Activated T-cell treated with anti-CD3 and anti-CD28 coated beads, Interleukin-2, amount 50 U/mL, for 4 hours (primary cell): ENCODE results near the gene P2RX6. TPM values are rescaled to one million over a fixed set of nuclear protein-coding genes. Genes with fewer than 3 reads are reported as not detected.

ENCODE experiments used
- ATAC-seq, 2 donors: fragments of 200-7000 bp; cut with Tn5 transposase; one replicate each; pipeline ENCODE4 v1.10.0; 2021
- DNase-seq: peaks from one replicate; pipeline ENCODE4 v3.0.0-alpha.2; 2020
- H3K27me3 Mint-ChIP-seq: one replicate; pipeline ENCODE4 v1.8.0; 2021; ENCODE audit warnings: low read depth, mixed read lengths
- H3K36me3 Mint-ChIP-seq: one replicate; pipeline ENCODE4 v1.8.0; 2022; ENCODE audit warnings: mixed read lengths; ENCODE audit not compliant: insufficient read depth
- H3K4me1 Mint-ChIP-seq: one replicate; pipeline ENCODE4 v1.8.0; 2021; ENCODE audit warnings: low read depth, mixed read lengths
- H3K4me3 Mint-ChIP-seq: one replicate; pipeline ENCODE4 v1.8.0; 2021; ENCODE audit warnings: mild to moderate bottlenecking, moderate library complexity, mixed read lengths
- H3K9me3 Mint-ChIP-seq: one replicate; pipeline ENCODE4 v1.8.0; 2021; ENCODE audit warnings: mixed read lengths
- total RNA-seq, 3 donors: library from RNA; stranded (reverse); gene quantifications; one replicate each; pipeline ENCODE4 v1.2.1, GENCODE V29; 2021

Gene P2RX6
- total RNA-seq, 3 donors from 2014 or later, result 0.13 TPM; not detected in 2

- ATAC-seq (no peak), DNase-seq (no peak)
- H3K27me3 Mint-ChIP-seq, result peaks cover 6% of the 10 kb centered on the region
- no peak overlapping the region for H3K4me3 Mint-ChIP-seq
- H3K4me1 Mint-ChIP-seq, result peaks cover 24% of the 10 kb centered on the region
- no peaks in the 10 kb centered on the region for H3K36me3 Mint-ChIP-seq
- peaks cover 3% of the 10 kb centered on the region for H3K9me3 Mint-ChIP-seq
These were observed 38.6 kb upstream of the P2RX6 start for GRCh38 chr22:20976291-20976877.

- Mint-ChIP-seq H3K9me3 (peaks cover 3% of the 10 kb centered on the region), H3K27me3 (peaks cover 6% of the 10 kb centered on the region), H3K36me3 (no peaks in the 10 kb centered on the region), H3K4me1 (peaks cover 25% of the 10 kb centered on the region), H3K4me3 (no peak overlapping the region)
- DNase-seq (no peak), ATAC-seq (no peak)
These were observed 37.9 kb upstream of the P2RX6 start for GRCh38 chr22:20977019-20977418.

GRCh38 chr22:20977516-20978170 lies 37.3 kb upstream of the P2RX6 start:
- H3K4me1 Mint-ChIP-seq, result peaks cover 27% of the 10 kb centered on the region
- H3K4me3 Mint-ChIP-seq, result no peak overlapping the region
- DNase-seq (no peak), ATAC-seq (no peak)
- H3K36me3 Mint-ChIP-seq, result no peaks in the 10 kb centered on the region
- peaks cover 3% of the 10 kb centered on the region for H3K9me3 Mint-ChIP-seq
- H3K27me3 Mint-ChIP-seq, result peaks cover 6% of the 10 kb centered on the region

- no peak for ATAC-seq
- DNase-seq, result no peak
- peaks cover 3% of the 10 kb centered on the region for H3K9me3 Mint-ChIP-seq
These were observed 36.5 kb upstream of the P2RX6 start for GRCh38 chr22:20978419-20978818.

GRCh38 chr22:20979243-20979809 lies 35.6 kb upstream of the P2RX6 start:
- ATAC-seq, result peak; percentile 67 to 68
- H3K27me3 Mint-ChIP-seq, result peaks cover 6% of the 10 kb centered on the region
- peaks cover 38% of the 10 kb centered on the region for H3K4me1 Mint-ChIP-seq
- H3K4me3 Mint-ChIP-seq, result peak overlapping the region; percentile 75
- peaks cover 5% of the 10 kb centered on the region for H3K36me3 Mint-ChIP-seq
- H3K9me3 Mint-ChIP-seq, result peaks cover 3% of the 10 kb centered on the region
- DNase-seq, result peak; percentile 60

More at GRCh38 chr22:20978419-20978818, 36.5 kb upstream of the P2RX6 start:
- H3K4me3 Mint-ChIP-seq, result no peak overlapping the region
- peaks cover 32% of the 10 kb centered on the region for H3K4me1 Mint-ChIP-seq
- H3K27me3 Mint-ChIP-seq, result peaks cover 6% of the 10 kb centered on the region
- no peaks in the 10 kb centered on the region for H3K36me3 Mint-ChIP-seq

GRCh38 chr22:20979940-20980453 lies 35.0 kb upstream of the P2RX6 start:
- Mint-ChIP-seq H3K4me3 (peak overlapping the region; percentile 97), H3K27me3 (peaks cover 6% of the 10 kb centered on the region), H3K9me3 (peaks cover 3% of the 10 kb centered on the region), H3K36me3 (peaks cover 5% of the 10 kb centered on the region), H3K4me1 (peaks cover 38% of the 10 kb centered on the region)
- ATAC-seq (no peak), DNase-seq (no peak)

GRCh38 chr22:20980523-20980922 lies 34.4 kb upstream of the P2RX6 start:
- Mint-ChIP-seq H3K4me1 (peaks cover 38% of the 10 kb centered on the region), H3K9me3 (peaks cover 3% of the 10 kb centered on the region), H3K4me3 (peak overlapping the region; percentile 97), H3K27me3 (peaks cover 6% of the 10 kb centered on the region), H3K36me3 (peaks cover 5% of the 10 kb centered on the region)
- no peak for DNase-seq
- ATAC-seq, result no peak

- H3K27me3 Mint-ChIP-seq, result peaks cover 4% of the 10 kb centered on the region
- H3K9me3 Mint-ChIP-seq, result peaks cover 3% of the 10 kb centered on the region
- peaks cover 38% of the 10 kb centered on the region for H3K4me1 Mint-ChIP-seq
- ATAC-seq, result no peak
- no peak for DNase-seq
- H3K36me3 Mint-ChIP-seq, result peaks cover 5% of the 10 kb centered on the region
- H3K4me3 Mint-ChIP-seq, result peak overlapping the region; percentile 97
These were observed 33.8 kb upstream of the P2RX6 start for GRCh38 chr22:20980938-20981722.

- peaks cover 38% of the 10 kb centered on the region for H3K4me1 Mint-ChIP-seq
- H3K4me3 Mint-ChIP-seq, result peak within 1 kb of the TSS; percentile 97
- peak; percentile 88 to 90 for ATAC-seq
- H3K27me3 Mint-ChIP-seq, result peaks cover 3% of the 10 kb centered on the region
- peaks cover 10% of the 10 kb centered on the region for H3K36me3 Mint-ChIP-seq
- peak; percentile 56 for DNase-seq
- H3K9me3 Mint-ChIP-seq, result peaks cover 3% of the 10 kb centered on the region
These were observed 33.0 kb upstream of the P2RX6 start, which contains the start of gene LZTR1 for GRCh38 chr22:20981787-20982562. Gene LZTR1 (plus strand): TSS chr22:20982297. CDS start chr22:20982372, 75 bp downstream.

- Mint-ChIP-seq H3K4me3 (peak overlapping the region; percentile 97), H3K36me3 (peaks cover 10% of the 10 kb centered on the region), H3K4me1 (peaks cover 38% of the 10 kb centered on the region), H3K27me3 (peaks cover 3% of the 10 kb centered on the region), H3K9me3 (peaks cover 3% of the 10 kb centered on the region)
- ATAC-seq (peak; percentile 2 to 4), DNase-seq (no peak)
These were observed 32.4 kb upstream of the P2RX6 start for GRCh38 chr22:20982563-20982882.

- ATAC-seq, result no peak
- Mint-ChIP-seq H3K4me1 (peaks cover 38% of the 10 kb centered on the region), H3K27me3 (peaks cover 3% of the 10 kb centered on the region), H3K36me3 (peaks cover 10% of the 10 kb centered on the region), H3K9me3 (peaks cover 3% of the 10 kb centered on the region), H3K4me3 (peak overlapping the region; percentile 97)
- DNase-seq, result no peak
These were observed 31.7 kb upstream of the P2RX6 start for GRCh38 chr22:20983081-20983771.

- ATAC-seq (no peak), DNase-seq (no peak)
- no peaks in the 10 kb centered on the region for H3K9me3 Mint-ChIP-seq
- H3K4me3 Mint-ChIP-seq, result no peak overlapping the region
- peaks cover 10% of the 10 kb centered on the region for H3K36me3 Mint-ChIP-seq
- peaks cover 25% of the 10 kb centered on the region for H3K4me1 Mint-ChIP-seq
- no peaks in the 10 kb centered on the region for H3K27me3 Mint-ChIP-seq
These were observed 29.2 kb upstream of the P2RX6 start for GRCh38 chr22:20985720-20986119.

GRCh38 chr22:20986365-20986764 lies 28.6 kb upstream of the P2RX6 start:
- peaks cover 10% of the 10 kb centered on the region for H3K36me3 Mint-ChIP-seq
- no peaks in the 10 kb centered on the region for H3K9me3 Mint-ChIP-seq
- no peak overlapping the region for H3K4me3 Mint-ChIP-seq
- no peaks in the 10 kb centered on the region for H3K27me3 Mint-ChIP-seq
- ATAC-seq (no peak), DNase-seq (no peak)
- H3K4me1 Mint-ChIP-seq, result peaks cover 18% of the 10 kb centered on the region
